Neural progenitor cell (in vitro differentiated cells): ENCODE results near the gene EIF2AK2.

Source experiments
- CTCF ChIP-seq: fragments of 200-600 bp; sonication (generic); IDR thresholded peaks from 2 replicates; pipeline ENCODE4 v1.5.1; 2017; ENCODE audit warnings: antibody characterized with exemption, mild to moderate bottlenecking
- EZH2 ChIP-seq: fragments of 200-600 bp; sonication (generic); IDR thresholded peaks from 2 replicates; pipeline ENCODE4 v1.6.1; 2017; ENCODE audit warnings: antibody characterized with exemption, mild to moderate bottlenecking, moderate library complexity
- EZH2phosphoT487 ChIP-seq: fragments of 200-600 bp; sonication (generic); IDR thresholded peaks from 2 replicates; pipeline ENCODE4 v1.6.1; 2017; ENCODE audit warnings: antibody characterized with exemption

- TF ChIP-seq CTCF, result no peak
- TF ChIP-seq EZH2phosphoT487, result no peak
- TF ChIP-seq EZH2, result no peak
Measured at GRCh38 chr2:37096568-37096967, 60.2 kb downstream of the EIF2AK2 start.
